ENCODE data around the gene SIAH2.

The SIAH2 gene

GRCh38 chr3:150773616-150774192 is 10.7 kb upstream of the SIAH2 start:
- DNase-seq: no peak

- DNase-seq: no peak
These were observed 8.6 kb upstream of the SIAH2 start for GRCh38 chr3:150771600-150771999.

- no peak for DNase-seq
These were observed 7.7 kb upstream of the SIAH2 start for GRCh38 chr3:150770681-150771080.

GRCh38 chr3:150766742-150767141 is 3.8 kb upstream of the SIAH2 start:
- DNase-seq: peak; percentile 37

- DNase-seq: no peak
These were observed 3.2 kb upstream of the SIAH2 start for GRCh38 chr3:150765949-150766720.

- DNase-seq: no peak
These were observed 2.0 kb upstream of the SIAH2 start for GRCh38 chr3:150764967-150765366.

GRCh38 chr3:150764566-150764965 is 1.6 kb upstream of the SIAH2 start:
- no peak for DNase-seq

- no peak for DNase-seq
These were observed 993 bp upstream of the SIAH2 start for GRCh38 chr3:150763841-150764483.

- DNase-seq: no peak
These were observed 277 bp downstream of the SIAH2 start for GRCh38 chr3:150762662-150763121.

- DNase-seq: peak; percentile 76
These were observed 923 bp downstream of the SIAH2 start for GRCh38 chr3:150761831-150762661.

- no peak for DNase-seq
These were observed 2.4 kb downstream of the SIAH2 start for GRCh38 chr3:150760431-150761200.

GRCh38 chr3:150759947-150760346 is 3.0 kb downstream of the SIAH2 start:
- no peak for DNase-seq

- DNase-seq: no peak
These were observed 3.6 kb downstream of the SIAH2 start for GRCh38 chr3:150759319-150759718.

GRCh38 chr3:150757768-150758167 is 5.2 kb downstream of the SIAH2 start:
- DNase-seq: no peak

GRCh38 chr3:150757364-150757763 is 5.6 kb downstream of the SIAH2 start:
- DNase-seq: no peak

- DNase-seq: no peak
These were observed 6.4 kb downstream of the SIAH2 start for GRCh38 chr3:150756491-150757059.

- DNase-seq: no peak
These were observed 7.1 kb downstream of the SIAH2 start for GRCh38 chr3:150755902-150756301.

- no peak for DNase-seq
These were observed 8.1 kb downstream of the SIAH2 start for GRCh38 chr3:150754896-150755295.

GRCh38 chr3:150751781-150752263 is 11.1 kb downstream of the SIAH2 start:
- DNase-seq: no peak

- DNase-seq: no peak
These were observed 13.7 kb downstream of the SIAH2 start for GRCh38 chr3:150749255-150749654.

GRCh38 chr3:150748684-150749047 is 14.3 kb downstream of the SIAH2 start:
- no peak for DNase-seq
